ENCODE results near the gene C1QB. TPM values are rescaled to one million over a fixed set of nuclear protein-coding genes. Genes with fewer than 3 reads are reported as not detected.

Gene C1QB
- total RNA-seq, 1 donor from 2014 or later = 454 TPM

GRCh38 chr1:22658385-22659163 lies 5.5 kb downstream of the C1QB start:
- Histone ChIP-seq H3K4me3 (no peak overlapping the region), H3K27ac (no peak overlapping the region), H3K4me1 (no peaks in the 10 kb centered on the region), H3K36me3 (no peaks in the 10 kb centered on the region), H3K27me3 (no peaks in the 10 kb centered on the region), H3K9me3 (no peaks in the 10 kb centered on the region)
- intact Hi-C loops (cut with DNase I) = no loop called here
- TF ChIP-seq CTCF (IDR thresholded peaks at IDR 0.05) = no peak
- no peak for DNase-seq (ENCODE audit: low spot score in 2 of 2)

GRCh38 chr1:22660716-22661241 lies 7.7 kb downstream of the C1QB start:
- H3K4me1 ChIP-seq = no peaks in the 10 kb centered on the region
- no peak overlapping the region for H3K4me3 ChIP-seq
- intact Hi-C loops (cut with DNase I) = no loop called here
- no peaks in the 10 kb centered on the region for H3K27me3 ChIP-seq
- H3K27ac ChIP-seq = no peak overlapping the region
- no peaks in the 10 kb centered on the region for H3K9me3 ChIP-seq
- H3K36me3 ChIP-seq = no peaks in the 10 kb centered on the region
- DNase-seq (ENCODE audit: low spot score in 2 of 2) = no peak
- TF ChIP-seq CTCF (IDR thresholded peaks at IDR 0.05) = no peak

- H3K4me1 ChIP-seq = no peaks in the 10 kb centered on the region
- no peaks in the 10 kb centered on the region for H3K9me3 ChIP-seq
- TF ChIP-seq CTCF (IDR thresholded peaks at IDR 0.05) = no peak
- H3K27me3 ChIP-seq = no peaks in the 10 kb centered on the region
- no peak for DNase-seq (ENCODE audit: low spot score in 2 of 2)
- H3K4me3 ChIP-seq = no peak overlapping the region
- no peaks in the 10 kb centered on the region for H3K36me3 ChIP-seq
- no peak overlapping the region for H3K27ac ChIP-seq
- intact Hi-C loops (cut with DNase I) = no loop called here
Observed at GRCh38 chr1:22661880-22662279, 8.8 kb downstream of the C1QB start.

GRCh38 chr1:22662318-22662717 lies 9.3 kb downstream of the C1QB start:
- no peaks in the 10 kb centered on the region for H3K27me3 ChIP-seq
- no peak for TF ChIP-seq CTCF (IDR thresholded peaks at IDR 0.05)
- DNase-seq (ENCODE audit: low spot score in 2 of 2) = no peak
- H3K9me3 ChIP-seq = no peaks in the 10 kb centered on the region
- intact Hi-C loops (cut with DNase I) = no loop called here
- no peak overlapping the region for H3K4me3 ChIP-seq
- H3K27ac ChIP-seq = no peak overlapping the region
- no peaks in the 10 kb centered on the region for H3K4me1 ChIP-seq
- H3K36me3 ChIP-seq = no peaks in the 10 kb centered on the region

- Histone ChIP-seq H3K36me3 (no peaks in the 10 kb centered on the region), H3K27me3 (no peaks in the 10 kb centered on the region), H3K27ac (no peak overlapping the region), H3K9me3 (no peaks in the 10 kb centered on the region), H3K4me1 (no peaks in the 10 kb centered on the region), H3K4me3 (no peak overlapping the region)
- TF ChIP-seq CTCF (IDR thresholded peaks at IDR 0.05) = no peak
- intact Hi-C loops (cut with DNase I) = no loop called here
- no peak for DNase-seq (ENCODE audit: low spot score in 2 of 2)
Observed at GRCh38 chr1:22662986-22663408, 10.0 kb downstream of the C1QB start.

All from ascending aorta (tissue), 2 donors.